Measurements from ENCODE around the gene TRIM29. TPM values are rescaled to one million over a fixed set of nuclear protein-coding genes. Genes with fewer than 3 reads are reported as not detected.

TRIM29 gene
- total RNA-seq, 1 experiment from 2014 or later = 2.1 TPM

- intact Hi-C loops (cut with micrococcal nuclease; ENCODE audit: unreplicated experiment) = no loop called here
- CTCF ChIA-PET = interaction anchor here (0.8 kb wide), 1 partner anchor 34 kb away, joined by 3 read pairs; no protein-coding TSS in a partner anchor
- Mint-ChIP-seq H3K27me3 (ENCODE audit: unreplicated experiment) (peaks cover 28% of the 10 kb centered on the region), H3K9me3 (ENCODE audit: low read depth, unreplicated experiment) (no peaks in the 10 kb centered on the region), H3K36me3 (ENCODE audit: insufficient read depth, unreplicated experiment) (no peaks in the 10 kb centered on the region), H3K4me3 (ENCODE audit: low read depth, unreplicated experiment) (no peak overlapping the region), H3K27ac (ENCODE audit: unreplicated experiment) (no peak overlapping the region), H3K4me1 (ENCODE audit: low read depth, unreplicated experiment) (no peaks in the 10 kb centered on the region)
- BruUV-seq (replicated peaks) = no TSS peak
- no peak for DNase-seq
- TF ChIP-seq, protein P1, sequence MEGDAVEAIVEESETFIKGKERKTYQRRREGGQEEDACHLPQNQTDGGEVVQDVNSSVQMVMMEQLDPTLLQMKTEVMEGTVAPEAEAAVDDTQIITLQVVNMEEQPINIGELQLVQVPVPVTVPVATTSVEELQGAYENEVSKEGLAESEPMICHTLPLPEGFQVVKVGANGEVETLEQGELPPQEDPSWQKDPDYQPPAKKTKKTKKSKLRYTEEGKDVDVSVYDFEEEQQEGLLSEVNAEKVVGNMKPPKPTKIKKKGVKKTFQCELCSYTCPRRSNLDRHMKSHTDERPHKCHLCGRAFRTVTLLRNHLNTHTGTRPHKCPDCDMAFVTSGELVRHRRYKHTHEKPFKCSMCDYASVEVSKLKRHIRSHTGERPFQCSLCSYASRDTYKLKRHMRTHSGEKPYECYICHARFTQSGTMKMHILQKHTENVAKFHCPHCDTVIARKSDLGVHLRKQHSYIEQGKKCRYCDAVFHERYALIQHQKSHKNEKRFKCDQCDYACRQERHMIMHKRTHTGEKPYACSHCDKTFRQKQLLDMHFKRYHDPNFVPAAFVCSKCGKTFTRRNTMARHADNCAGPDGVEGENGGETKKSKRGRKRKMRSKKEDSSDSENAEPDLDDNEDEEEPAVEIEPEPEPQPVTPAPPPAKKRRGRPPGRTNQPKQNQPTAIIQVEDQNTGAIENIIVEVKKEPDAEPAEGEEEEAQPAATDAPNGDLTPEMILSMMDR (IDR thresholded peaks at IDR 0.05; ENCODE audit: unreplicated experiment) = no peak
Measured at GRCh38 chr11:120134106-120134930, 3.6 kb downstream of the TRIM29 start.

- Mint-ChIP-seq H3K27ac (ENCODE audit: unreplicated experiment) (no peak overlapping the region), H3K4me3 (ENCODE audit: low read depth, unreplicated experiment) (no peak overlapping the region), H3K4me1 (ENCODE audit: low read depth, unreplicated experiment) (peaks cover 8% of the 10 kb centered on the region), H3K27me3 (ENCODE audit: unreplicated experiment) (peaks cover 26% of the 10 kb centered on the region), H3K9me3 (ENCODE audit: low read depth, unreplicated experiment) (no peaks in the 10 kb centered on the region), H3K36me3 (ENCODE audit: insufficient read depth, unreplicated experiment) (peaks cover 5% of the 10 kb centered on the region)
- BruUV-seq (replicated peaks) = no TSS peak
- intact Hi-C loops (cut with micrococcal nuclease; ENCODE audit: unreplicated experiment) = no loop called here
- DNase-seq = no peak
- CTCF ChIA-PET = interaction anchor here (0.7 to 0.8 kb wide), 2 partner anchors 35 to 167 kb away, joined by 3 to 8 read pairs; no protein-coding TSS in a partner anchor
- TF ChIP-seq, protein P1 (IDR thresholded peaks at IDR 0.05; ENCODE audit: unreplicated experiment) = no peak
Measured at GRCh38 chr11:120133216-120134105, 4.5 kb downstream of the TRIM29 start.

GRCh38 chr11:120132645-120133185 is 5.2 kb downstream of the TRIM29 start:
- no peaks in the 10 kb centered on the region for H3K9me3 Mint-ChIP-seq (ENCODE audit: low read depth, unreplicated experiment)
- no peak overlapping the region for H3K27ac Mint-ChIP-seq (ENCODE audit: unreplicated experiment)
- BruUV-seq (replicated peaks) = no TSS peak
- H3K4me3 Mint-ChIP-seq (ENCODE audit: low read depth, unreplicated experiment) = no peak overlapping the region
- H3K27me3 Mint-ChIP-seq (ENCODE audit: unreplicated experiment) = peaks cover 26% of the 10 kb centered on the region
- intact Hi-C loops (cut with micrococcal nuclease; ENCODE audit: unreplicated experiment) = no loop called here
- TF ChIP-seq, protein P1 (IDR thresholded peaks at IDR 0.05; ENCODE audit: unreplicated experiment) = no peak
- H3K36me3 Mint-ChIP-seq (ENCODE audit: insufficient read depth, unreplicated experiment) = peaks cover 5% of the 10 kb centered on the region
- CTCF ChIA-PET = no interaction called here
- DNase-seq = no peak
- peaks cover 15% of the 10 kb centered on the region for H3K4me1 Mint-ChIP-seq (ENCODE audit: low read depth, unreplicated experiment)

DNA sequence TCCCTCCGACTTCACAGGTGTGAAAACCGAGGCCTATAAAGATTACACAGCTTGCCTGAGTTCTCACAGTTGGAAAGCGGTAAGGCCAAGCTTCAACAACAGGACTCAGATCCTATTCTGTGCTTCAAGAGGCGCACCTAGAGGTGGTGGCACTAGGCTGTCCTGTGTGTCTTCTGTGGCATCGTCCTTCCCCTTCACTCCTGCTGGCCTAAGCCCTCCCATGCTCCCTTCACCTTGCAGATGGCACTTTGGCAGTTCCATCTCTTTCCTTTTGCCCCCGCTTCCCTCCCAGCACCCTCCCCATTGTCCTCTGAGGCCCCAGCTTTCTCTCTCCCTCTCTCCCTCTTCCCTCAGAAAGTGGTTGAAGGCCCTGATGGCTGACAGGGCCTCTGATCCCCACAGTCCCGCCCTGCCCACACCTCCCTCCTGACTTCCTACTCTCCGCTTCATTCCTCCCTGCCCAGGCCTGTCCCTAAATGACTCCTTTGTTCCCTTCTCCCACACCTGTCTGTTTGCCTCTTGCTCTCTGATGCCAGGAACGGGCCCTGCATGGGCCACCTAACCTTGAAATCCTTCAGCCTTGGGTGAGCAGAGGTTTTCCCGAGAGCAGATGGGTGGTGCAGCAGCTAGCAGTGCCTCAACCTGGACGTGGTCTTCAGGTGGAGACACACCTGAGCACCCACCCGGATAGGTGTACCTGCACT is 5.8 kb downstream of the TRIM29 start:
- Mint-ChIP-seq H3K4me3 (ENCODE audit: low read depth, unreplicated experiment) (no peak overlapping the region), H3K36me3 (ENCODE audit: insufficient read depth, unreplicated experiment) (peaks cover 5% of the 10 kb centered on the region), H3K4me1 (ENCODE audit: low read depth, unreplicated experiment) (peaks cover 16% of the 10 kb centered on the region), H3K27me3 (ENCODE audit: unreplicated experiment) (peaks cover 22% of the 10 kb centered on the region), H3K27ac (ENCODE audit: unreplicated experiment) (no peak overlapping the region), H3K9me3 (ENCODE audit: low read depth, unreplicated experiment) (no peaks in the 10 kb centered on the region)
- CTCF ChIA-PET = no interaction called here
- TF ChIP-seq, protein P1 (IDR thresholded peaks at IDR 0.05; ENCODE audit: unreplicated experiment) = no peak
- intact Hi-C loops (cut with micrococcal nuclease; ENCODE audit: unreplicated experiment) = no loop called here
- BruUV-seq (replicated peaks) = no TSS peak
- DNase-seq = no peak
